K562 (cell line): ENCODE results near the gene RRAS. TPM values are rescaled to one million over a fixed set of nuclear protein-coding genes. Genes with fewer than 3 reads are reported as not detected.

Experiments
- ATF3 ChIP-seq, 2 experiments: fragments of 450-650 bp in 1 of 2; sonication (generic) in 1 of 2; formaldehyde crosslinking in 1 of 2; IDR thresholded peaks in 1 of 2; conservative IDR thresholded peaks in 1 of 2; 2 replicates each; pipeline versions ENCODE4 v1.6.1 to v1.8.1; 2016 to 2023; ENCODE audit warnings: mild to moderate bottlenecking in 2 of 2, moderate library complexity in 2 of 2, inconsistent platforms in 1 of 2, missing genetic modification reagents in 1 of 2
- C11orf30 ChIP-seq: fragments of 450-650 bp; IDR thresholded peaks from 2 replicates; pipeline ENCODE4 v1.6.1; 2016; ENCODE audit warnings: low read depth, mild to moderate bottlenecking
- CXXC5 ChIP-seq: fragments of 250-450 bp; sonication (Bioruptor Pico); IDR thresholded peaks from 2 replicates; pipeline ENCODE4 v1.8.0; 2022; ENCODE audit warnings: inconsistent platforms, mild to moderate bottlenecking, moderate library complexity
- DPF2 ChIP-seq: fragments of 450-650 bp; IDR thresholded peaks from 2 replicates; pipeline ENCODE4 v1.6.1; 2016
- E2F3 ChIP-seq: fragments of 250-450 bp; sonication (Bioruptor Pico); IDR thresholded peaks from 2 replicates; pipeline ENCODE4 v1.4.0; 2020; ENCODE audit warnings: mild to moderate bottlenecking
- E4F1 ChIP-seq: fragments of 250-450 bp; sonication (Bioruptor Pico); IDR thresholded peaks from 2 replicates; pipeline ENCODE4 v1.5.0; 2021; ENCODE audit warnings: mild to moderate bottlenecking, borderline replicate concordance
- ETV5 ChIP-seq: sonication (generic); formaldehyde crosslinking; IDR thresholded peaks from 2 replicates; pipeline ENCODE4 v1.4.0; 2020; ENCODE audit warnings: low read depth, mild to moderate bottlenecking, missing genetic modification reagents
- NFIC ChIP-seq: fragments of 450-650 bp; IDR thresholded peaks from 2 replicates; pipeline ENCODE4 v1.6.1; 2017; ENCODE audit warnings: mild to moderate bottlenecking, inconsistent platforms
- RFX1 ChIP-seq: fragments of 450-650 bp; IDR thresholded peaks from 2 replicates; pipeline ENCODE4 v1.6.1; 2016; ENCODE audit warnings: mild to moderate bottlenecking, moderate library complexity
- RREB1 ChIP-seq: fragments of 250-450 bp; sonication (Bioruptor Pico); IDR thresholded peaks from 2 replicates; pipeline ENCODE4 v1.4.0; 2020
- SMAD4 ChIP-seq: fragments of 250-450 bp; sonication (Bioruptor Pico); conservative IDR thresholded peaks from 2 replicates; pipeline ENCODE4 v1.8.0; 2021; ENCODE audit warnings: inconsistent platforms, mild to moderate bottlenecking, moderate library complexity
- SP2 ChIP-seq: IDR thresholded peaks from 2 replicates; pipeline ENCODE4 v1.6.1; 2011; ENCODE audit warnings: mild to moderate bottlenecking, low read depth, low read length, moderate library complexity; ENCODE audit not compliant: poor library complexity, severe bottlenecking; ENCODE audit errors: extremely low read depth
- YY1 ChIP-seq, 3 experiments: IDR thresholded peaks; 2 replicates each; pipeline ENCODE4 v1.6.1; 2011; ENCODE audit warnings: low read length in 2 of 3, mild to moderate bottlenecking in 2 of 3, moderate library complexity in 2 of 3, borderline replicate concordance in 1 of 3, control low read depth in 1 of 3, low read depth in 1 of 3; ENCODE audit not compliant: insufficient read depth in 3 of 3, insufficient replicate concordance in 2 of 3, control insufficient read depth in 1 of 3, insufficient read length in 1 of 3; ENCODE audit errors: extremely low read depth in 1 of 3
- ZNF384 ChIP-seq: IDR thresholded peaks from 2 replicates; pipeline ENCODE4 v1.6.1; 2012; ENCODE audit warnings: low read depth, low read length, improper control_type of control experiment
- ZNF551 ChIP-seq: fragments of 250-450 bp; sonication (Bioruptor Pico); IDR thresholded peaks from 2 replicates; pipeline ENCODE4 v1.5.0; 2021; ENCODE audit warnings: mild to moderate bottlenecking, moderate library complexity
- ZNF561 ChIP-seq: fragments of 450-650 bp; formaldehyde crosslinking; conservative IDR thresholded peaks from 2 replicates; pipeline ENCODE4 v1.4.0; 2020; ENCODE audit warnings: mild to moderate bottlenecking, moderate library complexity
- ZNF583 ChIP-seq: fragments of 250-450 bp; sonication (Bioruptor Pico); IDR thresholded peaks from 2 replicates; pipeline ENCODE4 v1.4.0; 2020
- polyA plus RNA-seq, 8 experiments: library from polyadenylated mRNA; depleted of rRNA in 4 of 8; stranded (reverse) in 5 of 8; unstranded in 3 of 8; fragments of >200 nt; fragmentation: Nextera tagmentation in 2 of 8; fragmentation: Illumina TruSeq in 1 of 8; extraction: Ambion mirVana in 2 of 8; extraction: Trizol in 1 of 8; gene quantifications; 2 replicates each; pipeline versions ENCODE4 v1.2.1 to v1.2.3, GENCODE V29; 2011 to 2014; ENCODE audit warnings: inconsistent platforms in 1 of 8, missing spikeins in 1 of 8
- total RNA-seq, 7 experiments: library from RNA; depleted of rRNA in 6 of 7; stranded (reverse); fragments of >200 nt in 6 of 7; fragmentation: Illumina TruSeq in 2 of 7; extraction: Trizol in 2 of 7; gene quantifications; 2 replicates each; pipeline versions ENCODE4 v1.2.1 to v1.2.3, GENCODE V29; 2011 to 2021; ENCODE audit warnings: low replicate concordance in 1 of 7
- TF ChIP-seq, protein P1 (sequence below): fragments of 450-650 bp; IDR thresholded peaks from 2 replicates; pipeline ENCODE4 v1.6.1; 2016

Gene RRAS
- total and polyA plus RNA-seq, 9 of the 15 experiments (the other 6 are each of a cell fraction or from before 2014, with no cell fraction given): 0.70 to 17.3 (median 8.2) TPM

DNA sequence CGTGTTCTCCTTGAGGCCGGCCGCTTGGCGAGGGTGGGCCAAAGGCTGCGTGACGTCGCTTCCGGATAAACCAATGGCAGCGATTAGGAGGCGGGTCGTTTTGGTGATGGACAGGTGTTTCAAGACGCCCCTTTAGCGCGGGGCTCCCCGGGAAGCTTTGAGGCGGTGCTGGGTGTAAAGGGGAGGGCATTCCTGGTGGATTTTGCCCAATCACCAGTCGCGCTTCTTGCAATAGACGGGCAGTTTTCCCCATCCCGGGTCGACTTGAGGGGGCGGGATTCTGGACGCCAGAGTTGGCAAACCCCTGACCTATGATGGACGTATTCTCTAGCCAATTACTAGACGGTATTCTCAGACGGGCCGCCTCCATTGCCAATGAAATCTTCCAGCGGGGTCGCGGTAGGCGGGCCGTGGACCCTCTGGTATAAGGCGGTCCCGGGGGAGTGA is 36.9 kb upstream of the RRAS start (continued):
- TF ChIP-seq RREB1 (CRISPR knock-in tag): no peak
- no peak for TF ChIP-seq ETV5 (CRISPR knock-in tag)
- TF ChIP-seq ZNF551 (CRISPR knock-in tag): no peak
- TF ChIP-seq SMAD4 (CRISPR knock-in tag): no peak
- TF ChIP-seq YY1 (IDR thresholded peaks at IDR 0.05; ENCODE audit: borderline replicate concordance in 1 of 3, control insufficient read depth in 1 of 3, extremely low read depth in 1 of 3, insufficient read depth in 3 of 3, insufficient read length in 1 of 3, insufficient replicate concordance in 2 of 3, low read depth in 1 of 3, low read length in 2 of 3): no peak
- TF ChIP-seq ZNF561 (CRISPR knock-in tag): no peak
- no peak for TF ChIP-seq NFIC
- no peak for TF ChIP-seq E2F3
- no peak; the same call in 1 of the 2 replicates for TF ChIP-seq RFX1
- TF ChIP-seq C11orf30: peak; percentile 75; the same call in 1 of the 2 replicates
- no peak for TF ChIP-seq DPF2
- peak; percentile 91 for TF ChIP-seq CXXC5 (CRISPR knock-in tag)
- no peak for TF ChIP-seq E4F1 (CRISPR knock-in tag)
- TF ChIP-seq SP2: peak; percentile 95
- TF ChIP-seq, protein P1, sequence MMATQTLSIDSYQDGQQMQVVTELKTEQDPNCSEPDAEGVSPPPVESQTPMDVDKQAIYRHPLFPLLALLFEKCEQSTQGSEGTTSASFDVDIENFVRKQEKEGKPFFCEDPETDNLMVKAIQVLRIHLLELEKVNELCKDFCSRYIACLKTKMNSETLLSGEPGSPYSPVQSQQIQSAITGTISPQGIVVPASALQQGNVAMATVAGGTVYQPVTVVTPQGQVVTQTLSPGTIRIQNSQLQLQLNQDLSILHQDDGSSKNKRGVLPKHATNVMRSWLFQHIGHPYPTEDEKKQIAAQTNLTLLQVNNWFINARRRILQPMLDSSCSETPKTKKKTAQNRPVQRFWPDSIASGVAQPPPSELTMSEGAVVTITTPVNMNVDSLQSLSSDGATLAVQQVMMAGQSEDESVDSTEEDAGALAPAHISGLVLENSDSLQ: peak; percentile 100
- no peak for TF ChIP-seq ZNF384
- no peak for TF ChIP-seq ATF3 (IDR thresholded peaks at IDR 0.05)
- peak; percentile 13; the same call in 1 of the 2 replicates for TF ChIP-seq ATF3 (CRISPR knock-in tag; conservative IDR thresholded peaks at IDR 0.05)
- no peak for TF ChIP-seq ZNF583 (CRISPR knock-in tag)
